ENCODE results near the gene GRID2. TPM values are rescaled to one million over a fixed set of nuclear protein-coding genes. Genes with fewer than 3 reads are reported as not detected.

The GRID2 gene
- total and polyA plus RNA-seq, 2 donors from 2014 or later: 0.19 TPM; not detected in 1

GRCh38 chr4:92885632-92886031, 581.9 kb downstream of the GRID2 start:
- intact Hi-C loops (cut with DNase I): no loop called here
- no peak for TF ChIP-seq CTCF (IDR thresholded peaks at IDR 0.05; ENCODE audit: borderline replicate concordance, extremely low read depth, insufficient read depth)
- Histone ChIP-seq H3K4me1 (ENCODE audit: control insufficient read depth in 2 of 3, insufficient read depth in 2 of 3, low read depth in 1 of 3, low read length in 3 of 3) (no peaks in the 10 kb centered on the region), H3K27ac (ENCODE audit: low read depth in 2 of 2, low read length in 2 of 2) (no peak overlapping the region), H3K27me3 (ENCODE audit: control insufficient read depth, insufficient read depth, low read length) (no peaks in the 10 kb centered on the region), H3K9ac (ENCODE audit: low read length in 3 of 3) (no peak overlapping the region), H3K36me3 (ENCODE audit: control insufficient read depth in 2 of 3, insufficient read depth in 3 of 3, low read length in 3 of 3) (no peaks in the 10 kb centered on the region), H3K9me3 (ENCODE audit: control insufficient read depth in 2 of 3, insufficient read depth in 1 of 3, low read length in 3 of 3) (no peaks in the 10 kb centered on the region), H3K4me3 (ENCODE audit: low read length in 3 of 3) (no peak overlapping the region)
- FAIRE-seq: no peak
- DNase-seq: no peak

- no peaks in the 10 kb centered on the region for H3K4me1 ChIP-seq (ENCODE audit: control insufficient read depth in 2 of 3, insufficient read depth in 2 of 3, low read depth in 1 of 3, low read length in 3 of 3)
- H3K9me3 ChIP-seq (ENCODE audit: control insufficient read depth in 2 of 3, insufficient read depth in 1 of 3, low read length in 3 of 3): no peaks in the 10 kb centered on the region
- H3K27me3 ChIP-seq (ENCODE audit: control insufficient read depth, insufficient read depth, low read length): no peaks in the 10 kb centered on the region
- intact Hi-C loops (cut with DNase I): no loop called here
- FAIRE-seq (no peak), DNase-seq (no peak)
- H3K27ac ChIP-seq (ENCODE audit: low read depth in 2 of 2, low read length in 2 of 2): no peak overlapping the region
- H3K36me3 ChIP-seq (ENCODE audit: control insufficient read depth in 2 of 3, insufficient read depth in 3 of 3, low read length in 3 of 3): no peaks in the 10 kb centered on the region
- no peak overlapping the region for H3K4me3 ChIP-seq (ENCODE audit: low read length in 3 of 3)
- no peak for TF ChIP-seq CTCF (IDR thresholded peaks at IDR 0.05; ENCODE audit: borderline replicate concordance, extremely low read depth, insufficient read depth)
- H3K9ac ChIP-seq (ENCODE audit: low read length in 3 of 3): no peak overlapping the region
Measured at GRCh38 chr4:92952426-92952825, 648.7 kb downstream of the GRID2 start.

GRCh38 chr4:92952897-92953296, 649.1 kb downstream of the GRID2 start:
- FAIRE-seq (no peak), DNase-seq (no peak)
- Histone ChIP-seq H3K9ac (ENCODE audit: low read length in 3 of 3) (no peak overlapping the region), H3K36me3 (ENCODE audit: control insufficient read depth in 2 of 3, insufficient read depth in 3 of 3, low read length in 3 of 3) (no peaks in the 10 kb centered on the region), H3K4me1 (ENCODE audit: control insufficient read depth in 2 of 3, insufficient read depth in 2 of 3, low read depth in 1 of 3, low read length in 3 of 3) (no peaks in the 10 kb centered on the region), H3K27me3 (ENCODE audit: control insufficient read depth, insufficient read depth, low read length) (no peaks in the 10 kb centered on the region), H3K4me3 (ENCODE audit: low read length in 3 of 3) (no peak overlapping the region), H3K9me3 (ENCODE audit: control insufficient read depth in 2 of 3, insufficient read depth in 1 of 3, low read length in 3 of 3) (no peaks in the 10 kb centered on the region), H3K27ac (ENCODE audit: low read depth in 2 of 2, low read length in 2 of 2) (no peak overlapping the region)
- TF ChIP-seq CTCF (IDR thresholded peaks at IDR 0.05; ENCODE audit: borderline replicate concordance, extremely low read depth, insufficient read depth): no peak
- intact Hi-C loops (cut with DNase I): no loop called here

GRCh38 chr4:92953462-92953861, 649.7 kb downstream of the GRID2 start:
- FAIRE-seq: no peak
- intact Hi-C loops (cut with DNase I): no loop called here

More at GRCh38 chr4:92953462-92953861, 649.7 kb downstream of the GRID2 start:
- no peaks in the 10 kb centered on the region for H3K36me3 ChIP-seq (ENCODE audit: control insufficient read depth in 2 of 3, insufficient read depth in 3 of 3, low read length in 3 of 3)
- no peaks in the 10 kb centered on the region for H3K9me3 ChIP-seq (ENCODE audit: control insufficient read depth in 2 of 3, insufficient read depth in 1 of 3, low read length in 3 of 3)
- no peak overlapping the region for H3K27ac ChIP-seq (ENCODE audit: low read depth in 2 of 2, low read length in 2 of 2)
- H3K4me1 ChIP-seq (ENCODE audit: control insufficient read depth in 2 of 3, insufficient read depth in 2 of 3, low read depth in 1 of 3, low read length in 3 of 3): no peaks in the 10 kb centered on the region
- no peak overlapping the region for H3K9ac ChIP-seq (ENCODE audit: low read length in 3 of 3)
- DNase-seq: no peak
- no peak overlapping the region for H3K4me3 ChIP-seq (ENCODE audit: low read length in 3 of 3)
- TF ChIP-seq CTCF (IDR thresholded peaks at IDR 0.05; ENCODE audit: borderline replicate concordance, extremely low read depth, insufficient read depth): no peak
- no peaks in the 10 kb centered on the region for H3K27me3 ChIP-seq (ENCODE audit: control insufficient read depth, insufficient read depth, low read length)

All from kidney (tissue), 14 donors.